Sigmoid colon (tissue), 4 donors: ENCODE measurements around the gene KRTAP13-1.

ENCODE experiments used
- EP300 ChIP-seq, 4 donors: sonication (generic); formaldehyde crosslinking; IDR thresholded peaks; one replicate each; pipeline ENCODE4 v1.6.1; 2017; ENCODE audit warnings: antibody characterized with exemption in 4 of 4
- POLR2A ChIP-seq, 2 donors: fragments of 450-650 bp; IDR thresholded peaks; one replicate each; pipeline ENCODE4 v1.6.1; 2016; ENCODE audit warnings: antibody characterized with exemption in 2 of 2, mild to moderate bottlenecking in 2 of 2, moderate library complexity in 2 of 2
- POLR2AphosphoS5 ChIP-seq, 4 donors: sonication (generic); formaldehyde crosslinking; IDR thresholded peaks; one replicate each; pipeline ENCODE4 v1.6.1; 2017; ENCODE audit warnings: antibody characterized with exemption in 4 of 4

GRCh38 chr21:30426731-30427130 is 30.9 kb downstream of the KRTAP13-1 start:
- no peak for TF ChIP-seq EP300 (IDR thresholded peaks at IDR 0.05)
- TF ChIP-seq POLR2AphosphoS5 (IDR thresholded peaks at IDR 0.05): no peak
- TF ChIP-seq POLR2A (IDR thresholded peaks at IDR 0.05): no peak
